Measurements from ENCODE around the gene XPNPEP1.

The XPNPEP1 gene

DNA sequence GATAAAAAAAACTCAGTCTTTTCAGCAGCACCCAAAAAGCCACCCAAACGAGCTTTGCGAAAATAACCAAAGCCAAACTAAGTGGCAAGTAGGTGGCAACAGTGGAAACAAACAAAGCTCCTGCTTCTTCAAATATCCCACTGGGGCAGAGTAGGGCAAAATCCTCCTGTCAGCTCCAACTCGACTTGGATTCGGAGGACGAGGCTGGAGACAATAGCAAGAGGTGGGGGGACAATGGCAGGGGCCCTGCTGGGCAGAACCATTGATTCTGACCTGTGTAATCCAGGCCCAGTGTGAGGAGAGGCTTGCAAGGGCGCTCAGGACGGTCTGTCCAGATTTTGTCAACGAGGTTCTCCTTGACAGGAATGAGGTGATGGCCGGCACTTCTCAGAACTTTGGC is 35.5 kb downstream of the XPNPEP1 start:
- Histone ChIP-seq H3K4me1 (ENCODE audit: control extremely low read depth in 1 of 4, control insufficient read depth in 4 of 4, insufficient read depth in 4 of 4, low read length in 3 of 4) (peaks cover 3 to 18% (median 16%) of the 10 kb centered on the region in 4 experiments), H3K27me3 (replicated peaks in 2 of 5; ENCODE audit: control insufficient read depth in 4 of 5, insufficient read depth in 5 of 5, low read length in 4 of 5) (no peaks in the 10 kb centered on the region), H3K4me3 (ENCODE audit: control insufficient read depth in 1 of 7, extremely low read depth in 1 of 7, insufficient read depth in 4 of 7, low read depth in 2 of 7, low read length in 6 of 7) (no peak overlapping the region), H3K27ac (ENCODE audit: insufficient read depth in 1 of 2, low read depth in 1 of 2, low read length in 2 of 2, poor library complexity in 1 of 2, severe bottlenecking in 2 of 2) (no peak overlapping the region), H3K9me3 (ENCODE audit: control extremely low read depth in 1 of 5, control insufficient read depth in 4 of 5, insufficient read depth in 2 of 5, low read depth in 1 of 5, low read length in 4 of 5) (no peaks in the 10 kb centered on the region), H3K36me3 (ENCODE audit: control insufficient read depth in 4 of 4, insufficient read depth in 4 of 4, low read length in 3 of 4) (peaks cover 10 to 79% (median 40%) of the 10 kb centered on the region in 4 experiments)
- 98% methylated on average over 9 of the region's 9 CpGs for WGBS (ENCODE audit: insufficient coverage)
- CTCF ChIA-PET: interaction anchor here (0.8 to 2.1 kb wide), 4 partner anchors 9 to 41 kb away, joined by 3 to 5 read pairs (median 3); no protein-coding TSS in a partner anchor
- POLR2A ChIA-PET: no interaction called here
- no peak for DNase-seq

DNA sequence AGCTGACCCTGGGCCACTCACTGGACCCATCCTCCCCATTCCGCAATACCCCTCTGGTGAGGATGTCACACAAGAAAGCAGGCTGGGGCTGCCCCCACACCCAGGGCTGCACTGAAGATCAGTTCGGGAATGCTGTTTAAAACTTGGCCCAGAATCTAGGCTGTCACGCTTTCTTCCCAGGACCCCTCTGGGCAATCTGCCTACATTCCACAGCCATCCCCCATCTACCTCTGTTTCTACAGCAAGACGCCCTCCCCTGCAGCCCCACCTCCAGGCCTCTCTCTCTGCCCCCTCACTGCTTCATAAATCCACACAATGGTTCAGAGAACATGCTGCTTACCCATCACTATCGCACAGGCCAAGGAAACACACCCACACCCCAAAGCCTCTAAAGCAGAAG is 36.1 kb downstream of the XPNPEP1 start:
- Histone ChIP-seq H3K27me3 (replicated peaks in 2 of 5; ENCODE audit: control insufficient read depth in 4 of 5, insufficient read depth in 5 of 5, low read length in 4 of 5) (no peaks in the 10 kb centered on the region), H3K4me1 (ENCODE audit: control extremely low read depth in 1 of 4, control insufficient read depth in 4 of 4, insufficient read depth in 4 of 4, low read length in 3 of 4) (peaks cover 3 to 13% (median 11%) of the 10 kb centered on the region in 4 experiments), H3K9me3 (ENCODE audit: control extremely low read depth in 1 of 5, control insufficient read depth in 4 of 5, insufficient read depth in 2 of 5, low read depth in 1 of 5, low read length in 4 of 5) (no peaks in the 10 kb centered on the region), H3K4me3 (ENCODE audit: control insufficient read depth in 1 of 7, extremely low read depth in 1 of 7, insufficient read depth in 4 of 7, low read depth in 2 of 7, low read length in 6 of 7) (no peak overlapping the region), H3K36me3 (ENCODE audit: control insufficient read depth in 4 of 4, insufficient read depth in 4 of 4, low read length in 3 of 4) (peaks cover 13 to 84% (median 45%) of the 10 kb centered on the region in 4 experiments), H3K27ac (ENCODE audit: insufficient read depth in 1 of 2, low read depth in 1 of 2, low read length in 2 of 2, poor library complexity in 1 of 2, severe bottlenecking in 2 of 2) (no peak overlapping the region)
- no peak for DNase-seq
- ChIA-PET CTCF (interaction anchor here (0.8 to 2.1 kb wide), 5 partner anchors 10 to 69 kb away, joined by 3 to 5 read pairs (median 3); no protein-coding TSS in a partner anchor), POLR2A (no interaction called here)
- WGBS (ENCODE audit: insufficient coverage): 95% methylated on average over 4 of the region's 5 CpGs

- ChIA-PET POLR2A (no interaction called here), CTCF (interaction anchor here (1.0 to 2.1 kb wide), 2 partner anchors 10 to 70 kb away, joined by 3 to 5 read pairs; no protein-coding TSS in a partner anchor)
- peaks cover 15 to 84% (median 48%) of the 10 kb centered on the region in 4 experiments for H3K36me3 ChIP-seq (ENCODE audit: control insufficient read depth in 4 of 4, insufficient read depth in 4 of 4, low read length in 3 of 4)
Observed at GRCh38 chr10:109886781-109887140, 36.5 kb downstream of the XPNPEP1 start.

DNA sequence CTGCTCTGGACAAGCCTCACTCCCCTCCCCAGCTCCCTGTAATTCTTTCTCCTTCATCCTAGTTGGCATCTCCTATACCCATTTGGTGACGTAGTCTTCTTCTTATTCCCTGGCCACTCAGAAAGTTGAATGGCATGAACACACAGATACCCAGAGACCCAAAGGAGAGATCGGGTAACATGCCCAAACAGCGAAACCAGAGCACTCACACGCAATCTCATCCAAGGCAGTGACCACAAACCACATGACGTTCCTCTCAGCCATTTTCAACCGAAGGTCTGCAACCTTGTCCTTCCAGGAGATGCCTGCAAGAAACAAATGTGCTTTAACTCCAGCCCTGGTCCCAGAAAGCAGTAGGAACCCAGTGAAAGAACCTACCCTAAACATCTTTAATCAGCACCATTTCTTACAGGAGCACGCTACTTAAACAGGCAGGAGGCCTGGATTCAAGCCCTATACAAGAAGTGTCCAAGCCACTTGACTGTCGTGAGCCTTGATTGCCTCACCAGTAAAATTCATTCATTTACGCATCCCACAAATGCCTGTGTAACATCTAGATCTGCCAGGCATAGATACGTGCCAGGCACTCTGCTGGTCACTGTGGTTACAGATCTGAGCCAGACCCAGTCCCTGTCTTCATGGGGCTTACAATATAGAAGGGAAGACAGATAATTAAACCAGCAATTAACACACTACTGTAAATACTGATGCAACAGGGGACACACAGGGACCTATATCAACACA is 37.1 kb downstream of the XPNPEP1 start:
- no peak overlapping the region for H3K27ac ChIP-seq (ENCODE audit: insufficient read depth in 1 of 2, low read depth in 1 of 2, low read length in 2 of 2, poor library complexity in 1 of 2, severe bottlenecking in 2 of 2)
- H3K9me3 ChIP-seq (ENCODE audit: control extremely low read depth in 1 of 5, control insufficient read depth in 4 of 5, insufficient read depth in 2 of 5, low read depth in 1 of 5, low read length in 4 of 5): no peaks in the 10 kb centered on the region
- WGBS (ENCODE audit: insufficient coverage): 87% methylated on average over 8 of the region's 10 CpGs
- ChIA-PET POLR2A (no interaction called here), CTCF (interaction anchor here (1.0 to 2.1 kb wide), 2 partner anchors 11 to 70 kb away, joined by 3 to 5 read pairs; no protein-coding TSS in a partner anchor)
- H3K27me3 ChIP-seq (replicated peaks in 2 of 5; ENCODE audit: control insufficient read depth in 4 of 5, insufficient read depth in 5 of 5, low read length in 4 of 5): no peaks in the 10 kb centered on the region
- peaks cover 15 to 84% (median 51%) of the 10 kb centered on the region in 4 experiments for H3K36me3 ChIP-seq (ENCODE audit: control insufficient read depth in 4 of 4, insufficient read depth in 4 of 4, low read length in 3 of 4)
- peaks cover 3 to 5% (median 4%) of the 10 kb centered on the region in 4 experiments for H3K4me1 ChIP-seq (ENCODE audit: control extremely low read depth in 1 of 4, control insufficient read depth in 4 of 4, insufficient read depth in 4 of 4, low read length in 3 of 4)
- no peak overlapping the region for H3K4me3 ChIP-seq (ENCODE audit: control insufficient read depth in 1 of 7, extremely low read depth in 1 of 7, insufficient read depth in 4 of 7, low read depth in 2 of 7, low read length in 6 of 7)
- peak in 2 of 3 donors; percentile 11 to 19 for DNase-seq

More at GRCh38 chr10:109886781-109887140, 36.5 kb downstream of the XPNPEP1 start:
- H3K27me3 ChIP-seq (replicated peaks in 2 of 5; ENCODE audit: control insufficient read depth in 4 of 5, insufficient read depth in 5 of 5, low read length in 4 of 5): no peaks in the 10 kb centered on the region
- no peak overlapping the region for H3K4me3 ChIP-seq (ENCODE audit: control insufficient read depth in 1 of 7, extremely low read depth in 1 of 7, insufficient read depth in 4 of 7, low read depth in 2 of 7, low read length in 6 of 7)
- H3K4me1 ChIP-seq (ENCODE audit: control extremely low read depth in 1 of 4, control insufficient read depth in 4 of 4, insufficient read depth in 4 of 4, low read length in 3 of 4): peaks cover 3 to 8% (median 6%) of the 10 kb centered on the region in 4 experiments
- DNase-seq: no peak
- no peak overlapping the region for H3K27ac ChIP-seq (ENCODE audit: insufficient read depth in 1 of 2, low read depth in 1 of 2, low read length in 2 of 2, poor library complexity in 1 of 2, severe bottlenecking in 2 of 2)
- H3K9me3 ChIP-seq (ENCODE audit: control extremely low read depth in 1 of 5, control insufficient read depth in 4 of 5, insufficient read depth in 2 of 5, low read depth in 1 of 5, low read length in 4 of 5): no peaks in the 10 kb centered on the region
- 100% methylated on average over 1 of the region's 2 CpGs for WGBS (ENCODE audit: insufficient coverage)

- 51% methylated on average over 15 of the region's 17 CpGs for WGBS (ENCODE audit: insufficient coverage)
- ChIA-PET POLR2A (no interaction called here), CTCF (interaction anchor here (0.7 to 3.5 kb wide), 32 partner anchors 8 to 397 kb away, joined by 3 to 52 read pairs (median 4); no protein-coding TSS in a partner anchor)
- Histone ChIP-seq H3K27ac (ENCODE audit: insufficient read depth in 1 of 2, low read depth in 1 of 2, low read length in 2 of 2, poor library complexity in 1 of 2, severe bottlenecking in 2 of 2) (no peak overlapping the region), H3K27me3 (replicated peaks in 2 of 5; ENCODE audit: control insufficient read depth in 4 of 5, insufficient read depth in 5 of 5, low read length in 4 of 5) (no peaks in the 10 kb centered on the region), H3K4me1 (ENCODE audit: control extremely low read depth in 1 of 4, control insufficient read depth in 4 of 4, insufficient read depth in 4 of 4, low read length in 3 of 4) (peaks cover 3 to 5% (median 4%) of the 10 kb centered on the region in 4 experiments), H3K36me3 (ENCODE audit: control insufficient read depth in 4 of 4, insufficient read depth in 4 of 4, low read length in 3 of 4) (peaks cover 18 to 86% (median 50%) of the 10 kb centered on the region in 4 experiments), H3K4me3 (ENCODE audit: control insufficient read depth in 1 of 7, extremely low read depth in 1 of 7, insufficient read depth in 4 of 7, low read depth in 2 of 7, low read length in 6 of 7) (no peak overlapping the region), H3K9me3 (ENCODE audit: control extremely low read depth in 1 of 5, control insufficient read depth in 4 of 5, insufficient read depth in 2 of 5, low read depth in 1 of 5, low read length in 4 of 5) (no peaks in the 10 kb centered on the region)
- peak; percentile 84 to 89 (median 88) for DNase-seq
Observed at GRCh38 chr10:109883859-109884771, 39.2 kb downstream of the XPNPEP1 start.

GRCh38 chr10:109882251-109883057 is 40.9 kb downstream of the XPNPEP1 start:
- Histone ChIP-seq H3K36me3 (ENCODE audit: control insufficient read depth in 4 of 4, insufficient read depth in 4 of 4, low read length in 3 of 4) (peaks cover 20 to 75% (median 49%) of the 10 kb centered on the region in 4 experiments), H3K4me1 (ENCODE audit: control extremely low read depth in 1 of 4, control insufficient read depth in 4 of 4, insufficient read depth in 4 of 4, low read length in 3 of 4) (peaks cover 3 to 5% (median 4%) of the 10 kb centered on the region in 4 experiments), H3K27ac (ENCODE audit: insufficient read depth in 1 of 2, low read depth in 1 of 2, low read length in 2 of 2, poor library complexity in 1 of 2, severe bottlenecking in 2 of 2) (no peak overlapping the region), H3K9me3 (ENCODE audit: control extremely low read depth in 1 of 5, control insufficient read depth in 4 of 5, insufficient read depth in 2 of 5, low read depth in 1 of 5, low read length in 4 of 5) (no peaks in the 10 kb centered on the region), H3K27me3 (replicated peaks in 2 of 5; ENCODE audit: control insufficient read depth in 4 of 5, insufficient read depth in 5 of 5, low read length in 4 of 5) (no peaks in the 10 kb centered on the region), H3K4me3 (ENCODE audit: control insufficient read depth in 1 of 7, extremely low read depth in 1 of 7, insufficient read depth in 4 of 7, low read depth in 2 of 7, low read length in 6 of 7) (no peak overlapping the region)
- no peak for DNase-seq
- 100% methylated on average over 5 of the region's 8 CpGs for WGBS (ENCODE audit: insufficient coverage)
- POLR2A ChIA-PET: no interaction called here
- CTCF ChIA-PET: interaction anchor here (0.6 to 3.5 kb wide), 9 partner anchors 8 to 403 kb away, joined by 3 to 52 read pairs (median 4); no protein-coding TSS in a partner anchor
